HepG2 (cell line): ENCODE data around the gene USP30. TPM values are rescaled to one million over a fixed set of nuclear protein-coding genes. Genes with fewer than 3 reads are reported as not detected.
A peak's percentile ranks its signal among the peaks of the same experiment; 100 is the strongest.

Experiments
- CREM ChIP-seq, 2 experiments: sonication (generic) in 1 of 2; formaldehyde crosslinking in 1 of 2; IDR thresholded peaks; 2 replicates each; pipeline versions ENCODE4 v1.4.0 to v1.6.1; 2016 to 2020; ENCODE audit warnings: antibody characterized with exemption in 1 of 2, mild to moderate bottlenecking in 1 of 2, missing genetic modification reagents in 1 of 2
- GATA4 ChIP-seq: sonication (generic); IDR thresholded peaks from 2 replicates; pipeline ENCODE4 v1.6.1; 2016; ENCODE audit warnings: antibody characterized with exemption, low read depth, borderline replicate concordance
- HDAC6 ChIP-seq: fragments of 200-600 bp; sonication (generic); IDR thresholded peaks from 2 replicates; pipeline ENCODE4 v1.7.0; 2017; ENCODE audit warnings: mild to moderate bottlenecking, antibody characterized with exemption, low read length, low read depth
- HHEX ChIP-seq: IDR thresholded peaks from 2 replicates; pipeline ENCODE4 v1.6.1; 2016; ENCODE audit warnings: control low read depth
- HOXA5 ChIP-seq: sonication (generic); formaldehyde crosslinking; IDR thresholded peaks from 2 replicates; pipeline ENCODE4 v1.4.0; 2020; ENCODE audit warnings: missing genetic modification reagents
- HOXA7 ChIP-seq: sonication (generic); formaldehyde crosslinking; IDR thresholded peaks from 2 replicates; pipeline ENCODE4 v1.8.1; 2022; ENCODE audit warnings: mild to moderate bottlenecking, missing genetic modification reagents, moderate library complexity
- IKZF4 ChIP-seq: sonication (generic); formaldehyde crosslinking; IDR thresholded peaks from 2 replicates; pipeline ENCODE4 v1.5.1; 2020; ENCODE audit warnings: borderline replicate concordance, mild to moderate bottlenecking, low read depth, missing genetic modification reagents; ENCODE audit errors: not compliant biosample characterization
- KDM4B ChIP-seq: sonication (generic); formaldehyde crosslinking; IDR thresholded peaks from 2 replicates; pipeline ENCODE4 v1.4.0; 2020; ENCODE audit warnings: missing genetic modification reagents
- LCORL ChIP-seq, 2 experiments: fragments of 450-650 bp in 1 of 2; sonication (generic) in 1 of 2; formaldehyde crosslinking in 1 of 2; IDR thresholded peaks; 2 replicates each; pipeline versions ENCODE4 v1.5.0 to v1.6.1; 2017 to 2020; ENCODE audit warnings: antibody characterized with exemption in 1 of 2, missing genetic modification reagents in 1 of 2
- MED1 ChIP-seq: sonication (generic); formaldehyde crosslinking; IDR thresholded peaks from 2 replicates; pipeline ENCODE4 v1.4.0; 2020; ENCODE audit warnings: missing genetic modification reagents
- NFKB2 ChIP-seq: sonication (generic); formaldehyde crosslinking; IDR thresholded peaks from 2 replicates; pipeline ENCODE4 v1.4.0; 2020; ENCODE audit warnings: missing genetic modification reagents, borderline replicate concordance
- POGZ ChIP-seq: sonication (generic); formaldehyde crosslinking; IDR thresholded peaks from 2 replicates; pipeline ENCODE4 v1.4.0; 2020; ENCODE audit warnings: mild to moderate bottlenecking, missing genetic modification reagents
- PPARG ChIP-seq: conservative IDR thresholded peaks from 2 replicates; pipeline ENCODE4 v1.6.1; 2016; ENCODE audit warnings: missing biosample characterization, missing genetic modification reagents
- TMF1 ChIP-seq: sonication (generic); formaldehyde crosslinking; IDR thresholded peaks from 2 replicates; pipeline ENCODE4 v1.8.1; 2022; ENCODE audit warnings: low read depth, missing genetic modification reagents
- ZFY ChIP-seq: sonication (generic); formaldehyde crosslinking; IDR thresholded peaks from 2 replicates; pipeline ENCODE4 v1.4.0; 2020; ENCODE audit warnings: missing genetic modification reagents
- ZNF121 ChIP-seq: sonication (generic); formaldehyde crosslinking; IDR thresholded peaks from 2 replicates; pipeline ENCODE4 v1.5.0; 2020; ENCODE audit warnings: mild to moderate bottlenecking, missing genetic modification reagents
- ZNF292 ChIP-seq: sonication (generic); formaldehyde crosslinking; IDR thresholded peaks from 2 replicates; pipeline ENCODE4 v1.8.1; 2022; ENCODE audit warnings: mild to moderate bottlenecking, low read depth, missing genetic modification reagents, borderline replicate concordance
- ZNF383 ChIP-seq: sonication (generic); formaldehyde crosslinking; IDR thresholded peaks from 2 replicates; pipeline ENCODE4 v1.4.0; 2020; ENCODE audit warnings: missing genetic modification reagents, mild to moderate bottlenecking, borderline replicate concordance
- ZNF546 ChIP-seq: sonication (generic); formaldehyde crosslinking; conservative IDR thresholded peaks from 2 replicates; pipeline ENCODE4 v1.8.1; 2023; ENCODE audit warnings: mild to moderate bottlenecking, missing genetic modification reagents
- ZNF550 ChIP-seq: sonication (generic); formaldehyde crosslinking; IDR thresholded peaks from 2 replicates; pipeline ENCODE4 v1.4.0; 2020; ENCODE audit warnings: mild to moderate bottlenecking, missing genetic modification reagents, borderline replicate concordance
- polyA plus RNA-seq, 8 experiments: library from polyadenylated mRNA; depleted of rRNA in 3 of 8; stranded (reverse) in 7 of 8; unstranded in 1 of 8; fragments of >200 nt; fragmentation: Illumina TruSeq in 4 of 8; extraction: Trizol in 4 of 8; gene quantifications; 2 replicates each; pipeline versions ENCODE4 v1.2.1 to v1.2.3, GENCODE V29; 2011 to 2016; ENCODE audit warnings: low read depth in 4 of 8, missing spikeins in 1 of 8, mixed read lengths in 1 of 8; ENCODE audit not compliant: insufficient read depth in 1 of 8
- total RNA-seq, 5 experiments: library from RNA; depleted of rRNA; stranded (reverse); fragments of >200 nt; fragmentation: Illumina TruSeq; extraction: Trizol; gene quantifications; 2 replicates each; pipeline ENCODE4 v1.2.3, GENCODE V29; 2016; ENCODE audit warnings: low read depth in 1 of 5
- TF ChIP-seq, protein P1 (sequence below): IDR thresholded peaks from 2 replicates; pipeline ENCODE4 v1.6.1; 2012; ENCODE audit warnings: low read length, improper control_type of control experiment
- TF ChIP-seq, protein P2 (sequence below): sonication (generic); formaldehyde crosslinking; IDR thresholded peaks from 2 replicates; pipeline ENCODE4 v1.8.1; 2022; ENCODE audit warnings: low read depth, mild to moderate bottlenecking, missing genetic modification reagents
- TF ChIP-seq, protein P3 (sequence below): IDR thresholded peaks from 2 replicates; pipeline ENCODE4 v1.6.1; 2016; ENCODE audit warnings: mild to moderate bottlenecking, missing biosample characterization, missing genetic modification reagents
- TF ChIP-seq, protein P4 (sequence below): IDR thresholded peaks from 2 replicates; pipeline ENCODE4 v1.6.1; 2016; ENCODE audit warnings: low read depth

Gene USP30
- total and polyA plus RNA-seq, 2 of the 13 experiments (the other 11 are each of a cell fraction or from before 2014, with no cell fraction given): 11.2 to 20.8 TPM

DNA sequence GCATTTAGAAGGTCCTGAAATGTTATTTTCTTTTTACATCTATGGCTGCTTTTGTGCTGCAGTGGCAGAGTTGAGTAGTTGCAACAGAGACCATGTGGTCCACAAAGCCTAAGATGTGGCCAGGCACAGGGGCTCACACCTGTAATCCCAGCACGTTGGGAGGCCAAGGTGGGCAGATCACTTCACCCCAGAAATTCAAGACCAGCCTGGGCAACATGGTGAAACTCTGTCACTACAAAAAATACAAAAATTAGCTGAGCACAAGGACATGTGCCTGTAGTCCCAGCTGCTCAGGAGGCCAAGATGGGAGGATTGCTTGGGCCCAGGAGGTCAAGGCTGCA lies 13.4 kb downstream of the USP30 start (continued):
- TF ChIP-seq, protein P1, sequence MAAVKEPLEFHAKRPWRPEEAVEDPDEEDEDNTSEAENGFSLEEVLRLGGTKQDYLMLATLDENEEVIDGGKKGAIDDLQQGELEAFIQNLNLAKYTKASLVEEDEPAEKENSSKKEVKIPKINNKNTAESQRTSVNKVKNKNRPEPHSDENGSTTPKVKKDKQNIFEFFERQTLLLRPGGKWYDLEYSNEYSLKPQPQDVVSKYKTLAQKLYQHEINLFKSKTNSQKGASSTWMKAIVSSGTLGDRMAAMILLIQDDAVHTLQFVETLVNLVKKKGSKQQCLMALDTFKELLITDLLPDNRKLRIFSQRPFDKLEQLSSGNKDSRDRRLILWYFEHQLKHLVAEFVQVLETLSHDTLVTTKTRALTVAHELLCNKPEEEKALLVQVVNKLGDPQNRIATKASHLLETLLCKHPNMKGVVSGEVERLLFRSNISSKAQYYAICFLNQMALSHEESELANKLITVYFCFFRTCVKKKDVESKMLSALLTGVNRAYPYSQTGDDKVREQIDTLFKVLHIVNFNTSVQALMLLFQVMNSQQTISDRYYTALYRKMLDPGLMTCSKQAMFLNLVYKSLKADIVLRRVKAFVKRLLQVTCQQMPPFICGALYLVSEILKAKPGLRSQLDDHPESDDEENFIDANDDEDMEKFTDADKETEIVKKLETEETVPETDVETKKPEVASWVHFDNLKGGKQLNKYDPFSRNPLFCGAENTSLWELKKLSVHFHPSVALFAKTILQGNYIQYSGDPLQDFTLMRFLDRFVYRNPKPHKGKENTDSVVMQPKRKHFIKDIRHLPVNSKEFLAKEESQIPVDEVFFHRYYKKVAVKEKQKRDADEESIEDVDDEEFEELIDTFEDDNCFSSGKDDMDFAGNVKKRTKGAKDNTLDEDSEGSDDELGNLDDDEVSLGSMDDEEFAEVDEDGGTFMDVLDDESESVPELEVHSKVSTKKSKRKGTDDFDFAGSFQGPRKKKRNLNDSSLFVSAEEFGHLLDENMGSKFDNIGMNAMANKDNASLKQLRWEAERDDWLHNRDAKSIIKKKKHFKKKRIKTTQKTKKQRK: no peak
- TF ChIP-seq ZNF383 (CRISPR knock-in tag) (no peak), PPARG (no peak), NFKB2 (CRISPR knock-in tag) (no peak), TMF1 (CRISPR knock-in tag) (no peak), CREM (IDR thresholded peaks at IDR 0.05) (no peak), CREM (CRISPR knock-in tag; IDR thresholded peaks at IDR 0.05) (no peak), HOXA5 (CRISPR knock-in tag) (no peak), ZNF550 (CRISPR knock-in tag) (no peak), MED1 (0 out of 2 replicates have a peak, but pooled peaks have one; percentile 2), ZFY (CRISPR knock-in tag) (no peak), IKZF4 (no peak), HDAC6 (no peak), HHEX (CRISPR knock-in tag) (no peak), POGZ (CRISPR knock-in tag) (0 out of 2 replicates have a peak, but pooled peaks have one; percentile 12), KDM4B (CRISPR knock-in tag) (0 out of 2 replicates have a peak, but pooled peaks have one; percentile 17), ZNF546 (CRISPR knock-in tag) (no peak), LCORL (IDR thresholded peaks at IDR 0.05) (no peak), LCORL (CRISPR knock-in tag; IDR thresholded peaks at IDR 0.05) (no peak), ZNF121 (CRISPR knock-in tag) (no peak), GATA4 (no peak), HOXA7 (no peak), ZNF292 (CRISPR knock-in tag) (no peak)
- TF ChIP-seq, protein P2, sequence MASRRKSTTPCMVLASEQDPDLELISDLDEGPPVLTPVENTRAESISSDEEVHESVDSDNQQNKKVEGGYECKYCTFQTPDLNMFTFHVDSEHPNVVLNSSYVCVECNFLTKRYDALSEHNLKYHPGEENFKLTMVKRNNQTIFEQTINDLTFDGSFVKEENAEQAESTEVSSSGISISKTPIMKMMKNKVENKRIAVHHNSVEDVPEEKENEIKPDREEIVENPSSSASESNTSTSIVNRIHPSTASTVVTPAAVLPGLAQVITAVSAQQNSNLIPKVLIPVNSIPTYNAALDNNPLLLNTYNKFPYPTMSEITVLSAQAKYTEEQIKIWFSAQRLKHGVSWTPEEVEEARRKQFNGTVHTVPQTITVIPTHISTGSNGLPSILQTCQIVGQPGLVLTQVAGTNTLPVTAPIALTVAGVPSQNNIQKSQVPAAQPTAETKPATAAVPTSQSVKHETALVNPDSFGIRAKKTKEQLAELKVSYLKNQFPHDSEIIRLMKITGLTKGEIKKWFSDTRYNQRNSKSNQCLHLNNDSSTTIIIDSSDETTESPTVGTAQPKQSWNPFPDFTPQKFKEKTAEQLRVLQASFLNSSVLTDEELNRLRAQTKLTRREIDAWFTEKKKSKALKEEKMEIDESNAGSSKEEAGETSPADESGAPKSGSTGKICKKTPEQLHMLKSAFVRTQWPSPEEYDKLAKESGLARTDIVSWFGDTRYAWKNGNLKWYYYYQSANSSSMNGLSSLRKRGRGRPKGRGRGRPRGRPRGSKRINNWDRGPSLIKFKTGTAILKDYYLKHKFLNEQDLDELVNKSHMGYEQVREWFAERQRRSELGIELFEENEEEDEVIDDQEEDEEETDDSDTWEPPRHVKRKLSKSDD: no peak
- TF ChIP-seq, protein P3, sequence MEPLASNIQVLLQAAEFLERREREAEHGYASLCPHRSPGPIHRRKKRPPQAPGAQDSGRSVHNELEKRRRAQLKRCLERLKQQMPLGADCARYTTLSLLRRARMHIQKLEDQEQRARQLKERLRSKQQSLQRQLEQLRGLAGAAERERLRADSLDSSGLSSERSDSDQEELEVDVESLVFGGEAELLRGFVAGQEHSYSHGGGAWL (CRISPR knock-in tag): no peak
- TF ChIP-seq, protein P4, sequence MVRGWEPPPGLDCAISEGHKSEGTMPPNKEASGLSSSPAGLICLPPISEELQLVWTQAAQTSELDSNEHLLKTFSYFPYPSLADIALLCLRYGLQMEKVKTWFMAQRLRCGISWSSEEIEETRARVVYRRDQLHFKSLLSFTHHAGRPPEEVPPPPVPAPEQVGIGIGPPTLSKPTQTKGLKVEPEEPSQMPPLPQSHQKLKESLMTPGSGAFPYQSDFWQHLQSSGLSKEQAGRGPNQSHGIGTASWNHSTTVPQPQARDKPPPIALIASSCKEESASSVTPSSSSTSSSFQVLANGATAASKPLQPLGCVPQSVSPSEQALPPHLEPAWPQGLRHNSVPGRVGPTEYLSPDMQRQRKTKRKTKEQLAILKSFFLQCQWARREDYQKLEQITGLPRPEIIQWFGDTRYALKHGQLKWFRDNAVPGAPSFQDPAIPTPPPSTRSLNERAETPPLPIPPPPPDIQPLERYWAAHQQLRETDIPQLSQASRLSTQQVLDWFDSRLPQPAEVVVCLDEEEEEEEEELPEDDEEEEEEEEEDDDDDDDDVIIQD (CRISPR knock-in tag): no peak
